Glutamatergic neuron (in vitro differentiated cells): ENCODE data around the gene GLRA3. TPM values are rescaled to one million over a fixed set of nuclear protein-coding genes. Genes with fewer than 3 reads are reported as not detected.

Experiments
- DNase-seq: peaks from one replicate; pipeline ENCODE4 v3.0.0; 2022
- H3K27ac Mint-ChIP-seq: one replicate; pipeline ENCODE4 v1.8.0; 2020; ENCODE audit warnings: mild to moderate bottlenecking, mixed read lengths, inconsistent platforms; ENCODE audit not compliant: unreplicated experiment
- H3K27me3 Mint-ChIP-seq: one replicate; pipeline ENCODE4 v1.8.0; 2020; ENCODE audit warnings: mild to moderate bottlenecking, moderate library complexity, mixed read lengths, inconsistent platforms; ENCODE audit not compliant: unreplicated experiment
- H3K36me3 Mint-ChIP-seq: one replicate; pipeline ENCODE4 v1.8.0; 2020; ENCODE audit warnings: mild to moderate bottlenecking, mixed read lengths, inconsistent platforms; ENCODE audit not compliant: unreplicated experiment
- H3K4me1 Mint-ChIP-seq: one replicate; pipeline ENCODE4 v1.8.0; 2020; ENCODE audit warnings: mild to moderate bottlenecking, low read depth, mixed read lengths, inconsistent platforms; ENCODE audit not compliant: unreplicated experiment
- H3K4me3 Mint-ChIP-seq: one replicate; pipeline ENCODE4 v1.8.0; 2020; ENCODE audit warnings: mild to moderate bottlenecking, mixed read lengths, inconsistent platforms; ENCODE audit not compliant: unreplicated experiment
- H3K9me3 Mint-ChIP-seq: one replicate; pipeline ENCODE4 v1.8.0; 2020; ENCODE audit warnings: mild to moderate bottlenecking, moderate library complexity, mixed read lengths, inconsistent platforms; ENCODE audit not compliant: unreplicated experiment
- CTCF ChIP-seq: fragments of 200-600 bp; sonication (generic); IDR thresholded peaks from one replicate; pipeline ENCODE4 v1.5.0; 2021; ENCODE audit not compliant: partially characterized antibody, unreplicated experiment
- total RNA-seq: library from RNA; stranded (reverse); fragmentation: NEBNext Ultra II Directional; extraction: Animal tissue kit (Norgen Biotek cat#: 25700); gene quantifications from one replicate; pipeline ENCODE4 v1.2.1, GENCODE V29; 2021; ENCODE audit not compliant: unreplicated experiment

GLRA3 gene
- total RNA-seq, 1 donor from 2014 or later: not detected

DNA sequence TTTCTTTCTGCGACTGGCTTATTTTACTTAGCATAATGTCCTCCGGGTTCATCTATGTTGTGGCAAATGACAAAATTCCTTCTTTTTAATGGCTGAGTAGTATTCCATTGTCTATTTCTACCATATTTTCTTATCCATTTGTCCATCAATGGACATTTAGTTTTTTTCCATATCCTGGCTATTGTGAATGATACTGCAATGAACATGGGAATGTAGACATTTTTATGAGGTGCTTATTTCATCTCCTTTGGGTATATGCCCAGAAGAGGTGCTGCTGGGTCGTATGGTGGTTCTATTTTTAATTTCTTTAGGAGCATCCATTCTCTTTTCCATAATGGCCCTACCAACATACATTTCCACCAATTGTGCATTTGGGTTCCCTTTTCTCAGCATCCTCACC lies 230.2 kb downstream of the GLRA3 start:
- H3K36me3 Mint-ChIP-seq: no peaks in the 10 kb centered on the region
- no peaks in the 10 kb centered on the region for H3K9me3 Mint-ChIP-seq
- H3K4me1 Mint-ChIP-seq: no peaks in the 10 kb centered on the region
- H3K27ac Mint-ChIP-seq: no peak overlapping the region
- H3K27me3 Mint-ChIP-seq: no peaks in the 10 kb centered on the region
- DNase-seq: no peak
- no peak for TF ChIP-seq CTCF
- H3K4me3 Mint-ChIP-seq: no peak overlapping the region

GRCh38 chr4:174596513-174596912 lies 232.5 kb downstream of the GLRA3 start:
- TF ChIP-seq CTCF: no peak
- Mint-ChIP-seq H3K27me3 (no peaks in the 10 kb centered on the region), H3K9me3 (no peaks in the 10 kb centered on the region), H3K36me3 (no peaks in the 10 kb centered on the region), H3K4me3 (no peak overlapping the region), H3K27ac (no peak overlapping the region), H3K4me1 (peaks cover 3% of the 10 kb centered on the region)
- DNase-seq: no peak

GRCh38 chr4:174595141-174595929 lies 233.7 kb downstream of the GLRA3 start:
- peaks cover 3% of the 10 kb centered on the region for H3K4me1 Mint-ChIP-seq
- H3K27me3 Mint-ChIP-seq: no peaks in the 10 kb centered on the region
- no peak for TF ChIP-seq CTCF
- DNase-seq: no peak
- no peaks in the 10 kb centered on the region for H3K9me3 Mint-ChIP-seq
- no peak overlapping the region for H3K4me3 Mint-ChIP-seq
- no peaks in the 10 kb centered on the region for H3K36me3 Mint-ChIP-seq
- no peak overlapping the region for H3K27ac Mint-ChIP-seq

- DNase-seq: no peak
- Mint-ChIP-seq H3K27ac (no peak overlapping the region), H3K4me3 (no peak overlapping the region), H3K9me3 (no peaks in the 10 kb centered on the region), H3K36me3 (no peaks in the 10 kb centered on the region), H3K27me3 (no peaks in the 10 kb centered on the region), H3K4me1 (peaks cover 3% of the 10 kb centered on the region)
- TF ChIP-seq CTCF: no peak
These were observed 235.3 kb downstream of the GLRA3 start for GRCh38 chr4:174593701-174594100.

- no peak overlapping the region for H3K27ac Mint-ChIP-seq
- H3K9me3 Mint-ChIP-seq: no peaks in the 10 kb centered on the region
- peaks cover 3% of the 10 kb centered on the region for H3K4me1 Mint-ChIP-seq
- no peak for TF ChIP-seq CTCF
- DNase-seq: no peak
- no peak overlapping the region for H3K4me3 Mint-ChIP-seq
- H3K27me3 Mint-ChIP-seq: no peaks in the 10 kb centered on the region
- no peaks in the 10 kb centered on the region for H3K36me3 Mint-ChIP-seq
These were observed 236.1 kb downstream of the GLRA3 start for GRCh38 chr4:174592985-174593335.
